ENCODE data around the gene ZNF853.
A peak's percentile ranks its signal among the peaks of the same experiment; 100 is the strongest.
"Not testable (repeated sequence)": the region's sequence is repeated elsewhere in the genome, so short reads cannot be mapped to it uniquely, and the experiment has no call there.

The ZNF853 gene

DNA sequence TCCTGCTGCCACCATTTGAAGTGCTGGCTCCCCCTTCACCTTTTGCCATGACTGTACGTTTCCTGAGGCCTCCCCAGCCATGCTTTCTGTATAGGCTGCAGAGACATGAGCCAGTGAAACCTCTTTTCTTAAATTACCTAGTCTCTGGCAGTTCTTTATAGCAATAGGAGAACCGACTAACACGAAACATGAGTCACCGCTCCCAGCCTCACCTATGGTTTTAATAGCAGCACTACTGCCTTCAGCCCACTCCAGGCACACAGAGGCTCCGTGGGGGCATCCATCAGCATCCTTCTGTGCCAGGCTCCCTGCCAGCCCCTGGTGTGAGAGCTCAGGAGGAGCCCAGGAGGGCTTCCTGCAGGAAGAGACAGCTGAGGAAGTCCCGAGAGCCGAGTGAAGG lies 16.2 kb downstream of the ZNF853 start:
- no peak overlapping the region for H3K4me3 ChIP-seq (ENCODE audit: low read depth, low read length)
- no peak for TF ChIP-seq CTCF (IDR thresholded peaks at IDR 0.05; ENCODE audit: low read depth, low read length)

- no peak for TF ChIP-seq CTCF (IDR thresholded peaks at IDR 0.05; ENCODE audit: low read depth, low read length)
Measured at GRCh38 chr7:6634021-6634420, 18.6 kb downstream of the ZNF853 start.

GRCh38 chr7:6634971-6635370 lies 19.6 kb downstream of the ZNF853 start:
- H3K4me3 ChIP-seq (ENCODE audit: low read depth, low read length) = not testable (repeated sequence)

More at GRCh38 chr7:6634021-6634420, 18.6 kb downstream of the ZNF853 start:
- H3K4me3 ChIP-seq (ENCODE audit: low read depth, low read length) = no peak overlapping the region

GRCh38 chr7:6636741-6637543 lies 21.5 kb downstream of the ZNF853 start, which contains the start of gene ZNF316:
Gene ZNF316, plus strand, starts transcription at chr7:6637318. Its CDS starts 5,092 bp downstream, at chr7:6642410.
- peak within 1 kb of the TSS; percentile 69 for H3K4me3 ChIP-seq (ENCODE audit: low read depth, low read length)

GRCh38 chr7:6637544-6638229 lies 22.3 kb downstream of the ZNF853 start:
- peak overlapping the region; percentile 69 for H3K4me3 ChIP-seq (ENCODE audit: low read depth, low read length)
- TF ChIP-seq CTCF (IDR thresholded peaks at IDR 0.05; ENCODE audit: low read depth, low read length) = 0 out of 2 replicates have a peak, but pooled peaks have one; percentile 17

More at GRCh38 chr7:6636741-6637543, 21.5 kb downstream of the ZNF853 start, which contains the start of gene ZNF316:
- no peak for TF ChIP-seq CTCF (IDR thresholded peaks at IDR 0.05; ENCODE audit: low read depth, low read length)

DNA sequence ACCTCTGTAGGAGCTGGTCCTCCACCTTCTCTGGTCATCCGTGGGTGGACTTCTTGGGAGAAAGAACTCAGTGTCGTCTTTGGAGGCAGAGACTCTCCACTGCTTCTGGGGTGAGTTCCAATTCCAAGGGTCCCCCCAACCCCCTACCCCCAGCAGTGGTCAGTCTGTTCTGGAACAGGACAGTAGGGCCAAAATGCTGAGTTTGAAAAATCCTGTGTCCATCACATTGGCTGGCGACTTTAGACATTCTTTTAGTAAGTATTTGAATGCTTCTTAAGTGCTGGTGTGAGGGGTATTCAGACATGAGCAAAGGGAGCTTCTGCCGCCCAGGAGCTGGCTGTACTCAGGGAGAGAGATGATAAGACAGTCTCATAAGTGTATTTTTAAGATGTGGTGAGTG lies 23.6 kb downstream of the ZNF853 start:
- no peak for TF ChIP-seq CTCF (IDR thresholded peaks at IDR 0.05; ENCODE audit: low read depth, low read length)
- no peak overlapping the region for H3K4me3 ChIP-seq (ENCODE audit: low read depth, low read length)

DNA sequence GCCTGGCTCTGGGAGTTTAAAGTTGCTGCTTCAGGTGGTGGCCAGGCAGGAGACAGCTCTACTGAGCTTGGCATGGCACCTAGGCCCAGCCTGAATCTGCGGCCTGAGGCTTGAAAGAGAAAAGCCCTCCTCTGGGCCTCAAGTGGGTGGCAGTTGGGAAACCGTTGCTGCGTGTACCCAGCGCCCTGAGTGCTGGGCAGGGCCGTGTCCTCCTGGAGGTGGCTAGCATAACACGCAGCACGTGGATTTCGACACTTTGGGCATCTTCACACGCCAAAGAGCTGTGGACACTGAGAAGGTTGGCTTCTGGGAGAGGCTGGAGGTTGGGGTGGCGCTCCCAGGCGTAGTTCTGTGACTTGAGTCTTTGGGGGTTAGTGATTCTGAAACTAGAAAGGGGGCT lies 24.2 kb downstream of the ZNF853 start:
- H3K4me3 ChIP-seq (ENCODE audit: low read depth, low read length) = no peak overlapping the region
- no peak for TF ChIP-seq CTCF (IDR thresholded peaks at IDR 0.05; ENCODE audit: low read depth, low read length)

Data from WI38 (cell line).